ENCODE results near the gene THOP1.

THOP1 gene

GRCh38 chr19:2852598-2852997 lies 67.3 kb downstream of the THOP1 start:
- H3K9ac ChIP-seq (ENCODE audit: low read length) = no peak overlapping the region
- H3K4me1 ChIP-seq (ENCODE audit: control insufficient read depth, insufficient read depth, low read depth, low read length) = no peaks in the 10 kb centered on the region
- peak overlapping the region in 1 of 2 experiments; percentile 59 for H3K4me3 ChIP-seq (ENCODE audit: insufficient read depth in 1 of 2, low read depth in 1 of 2, low read length in 2 of 2)
- WGBS = 98% methylated on average over 9 of the region's 10 CpGs
- no peak overlapping the region for H4K8ac ChIP-seq (ENCODE audit: low read length)
- no peak overlapping the region for H2AFZ ChIP-seq (ENCODE audit: low read depth, low read length)
- no peak overlapping the region for H3K23ac ChIP-seq (ENCODE audit: low read length in 2 of 2)
- H4K91ac ChIP-seq (ENCODE audit: low read length) = no peak overlapping the region
- H3K27me3 ChIP-seq (ENCODE audit: control insufficient read depth in 1 of 2, insufficient read depth in 1 of 2, low read length in 2 of 2) = no peaks in the 10 kb centered on the region
- H3K4me2 ChIP-seq (ENCODE audit: low read length, poor library complexity, severe bottlenecking) = no peak overlapping the region
- no peak overlapping the region for H3K14ac ChIP-seq (ENCODE audit: low read length in 2 of 2)
- H2BK15ac ChIP-seq (ENCODE audit: low read depth, poor library complexity, severe bottlenecking) = no peak overlapping the region
- H3K18ac ChIP-seq (ENCODE audit: low read depth in 1 of 2, low read length in 2 of 2) = no peak overlapping the region
- H3K36me3 ChIP-seq (ENCODE audit: control insufficient read depth in 1 of 2, insufficient read depth in 2 of 2, low read depth in 1 of 2, low read length in 2 of 2) = peaks cover 22 to 53% of the 10 kb centered on the region in 2 experiments
- DNase-seq = peak; percentile 8
- H3K79me1 ChIP-seq (replicated peaks; ENCODE audit: low read length, poor library complexity, severe bottlenecking) = peaks cover 20% of the 10 kb centered on the region
- no peak overlapping the region for H2AK5ac ChIP-seq (ENCODE audit: low read length, severe bottlenecking)
- no peak overlapping the region for H2BK5ac ChIP-seq (ENCODE audit: low read depth, low read length, poor library complexity, severe bottlenecking)
- peaks cover 84% of the 10 kb centered on the region for H3K9me3 ChIP-seq (ENCODE audit: control insufficient read depth, low read length)
- no peak overlapping the region for H2BK120ac ChIP-seq (ENCODE audit: low read depth, low read length)
- no peak overlapping the region for H3K27ac ChIP-seq (ENCODE audit: low read length, poor library complexity, severe bottlenecking)
- H3K4ac ChIP-seq (ENCODE audit: low read depth in 1 of 2, low read length in 2 of 2) = no peak overlapping the region
- H2BK12ac ChIP-seq (ENCODE audit: low read length in 2 of 2) = no peak overlapping the region

GRCh38 chr19:2853015-2853606 lies 67.8 kb downstream of the THOP1 start:
- Histone ChIP-seq H3K27ac (ENCODE audit: low read length, poor library complexity, severe bottlenecking) (no peak overlapping the region), H2BK120ac (ENCODE audit: low read depth, low read length) (no peak overlapping the region), H2BK15ac (ENCODE audit: low read depth, poor library complexity, severe bottlenecking) (no peak overlapping the region), H2AFZ (ENCODE audit: low read depth, low read length) (no peak overlapping the region), H2BK12ac (ENCODE audit: low read length in 2 of 2) (no peak overlapping the region), H2AK5ac (ENCODE audit: low read length, severe bottlenecking) (no peak overlapping the region), H3K4me2 (ENCODE audit: low read length, poor library complexity, severe bottlenecking) (no peak overlapping the region), H3K4ac (ENCODE audit: low read depth in 1 of 2, low read length in 2 of 2) (no peak overlapping the region), H3K9ac (ENCODE audit: low read length) (no peak overlapping the region), H4K8ac (ENCODE audit: low read length) (no peak overlapping the region), H3K27me3 (ENCODE audit: control insufficient read depth in 1 of 2, insufficient read depth in 1 of 2, low read length in 2 of 2) (no peaks in the 10 kb centered on the region), H3K36me3 (ENCODE audit: control insufficient read depth in 1 of 2, insufficient read depth in 2 of 2, low read depth in 1 of 2, low read length in 2 of 2) (peaks cover 22 to 53% of the 10 kb centered on the region in 2 experiments), H2BK5ac (ENCODE audit: low read depth, low read length, poor library complexity, severe bottlenecking) (no peak overlapping the region), H3K4me3 (ENCODE audit: insufficient read depth in 1 of 2, low read depth in 1 of 2, low read length in 2 of 2) (peak overlapping the region in 1 of 2 experiments; percentile 59), H3K18ac (ENCODE audit: low read depth in 1 of 2, low read length in 2 of 2) (no peak overlapping the region), H3K14ac (ENCODE audit: low read length in 2 of 2) (no peak overlapping the region), H3K4me1 (ENCODE audit: control insufficient read depth, insufficient read depth, low read depth, low read length) (no peaks in the 10 kb centered on the region), H3K79me1 (replicated peaks; ENCODE audit: low read length, poor library complexity, severe bottlenecking) (peaks cover 17% of the 10 kb centered on the region), H3K9me3 (ENCODE audit: control insufficient read depth, low read length) (peaks cover 86% of the 10 kb centered on the region), H4K91ac (ENCODE audit: low read length) (no peak overlapping the region), H3K23ac (ENCODE audit: low read length in 2 of 2) (no peak overlapping the region)
- DNase-seq = no peak
- WGBS = 97% methylated on average over 11 of the region's 11 CpGs

GRCh38 chr19:2854849-2855248 lies 69.5 kb downstream of the THOP1 start:
- H3K23ac ChIP-seq (ENCODE audit: low read length in 2 of 2) = no peak overlapping the region
- 100% methylated on average over 1 of the region's 3 CpGs for WGBS
- H3K9ac ChIP-seq (ENCODE audit: low read length) = no peak overlapping the region
- H3K9me3 ChIP-seq (ENCODE audit: control insufficient read depth, low read length) = peaks cover 91% of the 10 kb centered on the region
- H2BK15ac ChIP-seq (ENCODE audit: low read depth, poor library complexity, severe bottlenecking) = no peak overlapping the region
- no peaks in the 10 kb centered on the region for H3K27me3 ChIP-seq (ENCODE audit: control insufficient read depth in 1 of 2, insufficient read depth in 1 of 2, low read length in 2 of 2)
- H2BK5ac ChIP-seq (ENCODE audit: low read depth, low read length, poor library complexity, severe bottlenecking) = no peak overlapping the region
- H3K79me1 ChIP-seq (replicated peaks; ENCODE audit: low read length, poor library complexity, severe bottlenecking) = peaks cover 9% of the 10 kb centered on the region
- peak overlapping the region in 1 of 2 experiments; percentile 59 for H3K4me3 ChIP-seq (ENCODE audit: insufficient read depth in 1 of 2, low read depth in 1 of 2, low read length in 2 of 2)
- no peak for DNase-seq
- H3K4ac ChIP-seq (ENCODE audit: low read depth in 1 of 2, low read length in 2 of 2) = no peak overlapping the region
- no peak overlapping the region for H3K18ac ChIP-seq (ENCODE audit: low read depth in 1 of 2, low read length in 2 of 2)
- H2AK5ac ChIP-seq (ENCODE audit: low read length, severe bottlenecking) = no peak overlapping the region
- H3K36me3 ChIP-seq (ENCODE audit: control insufficient read depth in 1 of 2, insufficient read depth in 2 of 2, low read depth in 1 of 2, low read length in 2 of 2) = peaks cover 29 to 51% of the 10 kb centered on the region in 2 experiments
- H2BK120ac ChIP-seq (ENCODE audit: low read depth, low read length) = no peak overlapping the region
- H2BK12ac ChIP-seq (ENCODE audit: low read length in 2 of 2) = no peak overlapping the region
- no peaks in the 10 kb centered on the region for H3K4me1 ChIP-seq (ENCODE audit: control insufficient read depth, insufficient read depth, low read depth, low read length)
- no peak overlapping the region for H4K91ac ChIP-seq (ENCODE audit: low read length)
- no peak overlapping the region for H4K8ac ChIP-seq (ENCODE audit: low read length)
- H3K14ac ChIP-seq (ENCODE audit: low read length in 2 of 2) = no peak overlapping the region
- no peak overlapping the region for H3K4me2 ChIP-seq (ENCODE audit: low read length, poor library complexity, severe bottlenecking)
- no peak overlapping the region for H3K27ac ChIP-seq (ENCODE audit: low read length, poor library complexity, severe bottlenecking)
- no peak overlapping the region for H2AFZ ChIP-seq (ENCODE audit: low read depth, low read length)

GRCh38 chr19:2856457-2857050 lies 71.3 kb downstream of the THOP1 start:
- Histone ChIP-seq H3K36me3 (ENCODE audit: control insufficient read depth in 1 of 2, insufficient read depth in 2 of 2, low read depth in 1 of 2, low read length in 2 of 2) (peaks cover 25 to 36% of the 10 kb centered on the region in 2 experiments), H3K4me2 (ENCODE audit: low read length, poor library complexity, severe bottlenecking) (no peak overlapping the region), H4K91ac (ENCODE audit: low read length) (no peak overlapping the region), H3K23ac (ENCODE audit: low read length in 2 of 2) (no peak overlapping the region), H3K4me3 (ENCODE audit: insufficient read depth in 1 of 2, low read depth in 1 of 2, low read length in 2 of 2) (no peak overlapping the region), H3K4me1 (ENCODE audit: control insufficient read depth, insufficient read depth, low read depth, low read length) (no peaks in the 10 kb centered on the region), H2AFZ (ENCODE audit: low read depth, low read length) (no peak overlapping the region), H2BK12ac (ENCODE audit: low read length in 2 of 2) (no peak overlapping the region), H2BK5ac (ENCODE audit: low read depth, low read length, poor library complexity, severe bottlenecking) (no peak overlapping the region), H3K14ac (ENCODE audit: low read length in 2 of 2) (no peak overlapping the region), H3K27ac (ENCODE audit: low read length, poor library complexity, severe bottlenecking) (no peak overlapping the region), H2AK5ac (ENCODE audit: low read length, severe bottlenecking) (no peak overlapping the region), H3K18ac (ENCODE audit: low read depth in 1 of 2, low read length in 2 of 2) (no peak overlapping the region), H3K27me3 (ENCODE audit: control insufficient read depth in 1 of 2, insufficient read depth in 1 of 2, low read length in 2 of 2) (no peaks in the 10 kb centered on the region), H3K79me1 (replicated peaks; ENCODE audit: low read length, poor library complexity, severe bottlenecking) (peaks cover 2% of the 10 kb centered on the region), H3K9ac (ENCODE audit: low read length) (no peak overlapping the region), H3K9me3 (ENCODE audit: control insufficient read depth, low read length) (peaks cover 81% of the 10 kb centered on the region), H2BK15ac (ENCODE audit: low read depth, poor library complexity, severe bottlenecking) (no peak overlapping the region), H2BK120ac (ENCODE audit: low read depth, low read length) (no peak overlapping the region), H3K4ac (ENCODE audit: low read depth in 1 of 2, low read length in 2 of 2) (no peak overlapping the region), H4K8ac (ENCODE audit: low read length) (no peak overlapping the region)
- DNase-seq = no peak
- WGBS = 100% methylated on average over 2 of the region's 5 CpGs
